WERI-Rb-1 (cell line): ENCODE measurements around the gene UBE2O.

Source experiments
- DNase-seq: peaks from one replicate; pipeline ENCODE4 v3.0.0-alpha.2; 2020
- H3K27ac ChIP-seq: fragments of 250-450 bp; sonication (Bioruptor Pico); 2 replicates; pipeline ENCODE4 v1.5.1; 2020; ENCODE audit warnings: mild to moderate bottlenecking, moderate library complexity
- H3K27me3 ChIP-seq: fragments of 250-450 bp; sonication (Bioruptor Pico); 2 replicates; pipeline ENCODE4 v1.5.1; 2021; ENCODE audit warnings: mild to moderate bottlenecking, low read depth, moderate library complexity; ENCODE audit not compliant: insufficient read depth, severe bottlenecking
- H3K36me3 ChIP-seq: fragments of 250-450 bp; sonication (Bioruptor Pico); 2 replicates; pipeline ENCODE4 v1.5.1; 2020; ENCODE audit warnings: mild to moderate bottlenecking, moderate library complexity
- H3K4me3 ChIP-seq: 2 replicates; pipeline ENCODE4 v1.5.1; 2011; ENCODE audit warnings: low read depth, mild to moderate bottlenecking, control low read depth, low read length
- H3K9me3 ChIP-seq: fragments of 250-450 bp; sonication (Bioruptor Pico); 2 replicates; pipeline ENCODE4 v1.5.1; 2021; ENCODE audit warnings: mild to moderate bottlenecking, moderate library complexity; ENCODE audit not compliant: severe bottlenecking
- CTCF ChIP-seq: IDR thresholded peaks from 2 replicates; pipeline ENCODE4 v1.5.1; 2011; ENCODE audit warnings: low read depth, mild to moderate bottlenecking, control low read depth, inconsistent platforms, low read length

UBE2O gene

GRCh38 chr17:76422406-76422805, 30.5 kb downstream of the UBE2O start:
- H3K9me3 ChIP-seq: no peaks in the 10 kb centered on the region
- no peak for TF ChIP-seq CTCF
- H3K27me3 ChIP-seq: no peaks in the 10 kb centered on the region
- no peak for DNase-seq
- peaks cover 16% of the 10 kb centered on the region for H3K36me3 ChIP-seq
- H3K4me3 ChIP-seq: no peak overlapping the region
- H3K27ac ChIP-seq: no peak overlapping the region

- no peak for DNase-seq
- no peak overlapping the region for H3K4me3 ChIP-seq
- no peak overlapping the region for H3K27ac ChIP-seq
- H3K36me3 ChIP-seq: peaks cover 21% of the 10 kb centered on the region
- TF ChIP-seq CTCF: no peak
- no peaks in the 10 kb centered on the region for H3K27me3 ChIP-seq
- H3K9me3 ChIP-seq: no peaks in the 10 kb centered on the region
Measured at GRCh38 chr17:76421044-76421407, 31.9 kb downstream of the UBE2O start.

GRCh38 chr17:76420356-76421043, 32.5 kb downstream of the UBE2O start:
- no peaks in the 10 kb centered on the region for H3K9me3 ChIP-seq
- no peak for DNase-seq
- no peaks in the 10 kb centered on the region for H3K27me3 ChIP-seq
- peaks cover 22% of the 10 kb centered on the region for H3K36me3 ChIP-seq
- no peak overlapping the region for H3K4me3 ChIP-seq
- no peak for TF ChIP-seq CTCF
- H3K27ac ChIP-seq: no peak overlapping the region

GRCh38 chr17:76419576-76420260, 33.2 kb downstream of the UBE2O start:
- Histone ChIP-seq H3K36me3 (peaks cover 27% of the 10 kb centered on the region), H3K9me3 (no peaks in the 10 kb centered on the region), H3K27me3 (no peaks in the 10 kb centered on the region), H3K4me3 (no peak overlapping the region), H3K27ac (no peak overlapping the region)
- no peak for DNase-seq
- no peak for TF ChIP-seq CTCF

- H3K27me3 ChIP-seq: no peaks in the 10 kb centered on the region
- H3K36me3 ChIP-seq: peaks cover 24% of the 10 kb centered on the region
- no peak for DNase-seq
- H3K4me3 ChIP-seq: no peak overlapping the region
- no peaks in the 10 kb centered on the region for H3K9me3 ChIP-seq
- TF ChIP-seq CTCF: no peak
- no peak overlapping the region for H3K27ac ChIP-seq
Measured at GRCh38 chr17:76417499-76418143, 35.3 kb downstream of the UBE2O start.
